Neural cell (in vitro differentiated cells): ENCODE data around the gene MON2. TPM values are rescaled to one million over a fixed set of nuclear protein-coding genes. Genes with fewer than 3 reads are reported as not detected.

Experiments used
- H2AFZ ChIP-seq: fragments of 200-600, 300-800 bp; sonication (generic), shearing (Covaris generic); 2 replicates; pipeline ENCODE4 v1.6.0; 2014; ENCODE audit warnings: low read depth, mild to moderate bottlenecking, antibody characterized with exemption, low read length, moderate library complexity
- H3F3A ChIP-seq: fragments of 200-600 bp; shearing (Covaris generic); 2 replicates; pipeline ENCODE4 v1.6.1; 2016; ENCODE audit warnings: mild to moderate bottlenecking, moderate library complexity, mixed read lengths, antibody characterized with exemption, low read length; ENCODE audit not compliant: insufficient read depth, poor library complexity, severe bottlenecking
- H3K27ac ChIP-seq: fragments of 200-600, 300-800 bp; sonication (generic), shearing (Covaris generic); 2 replicates; pipeline ENCODE4 v1.5.1; 2014; ENCODE audit warnings: mild to moderate bottlenecking, low read length, moderate library complexity
- H3K27me3 ChIP-seq: fragments of 300-800, 200-600 bp; sonication (generic), shearing (Covaris generic); 2 replicates; pipeline ENCODE4 v1.6.0; 2014; ENCODE audit warnings: mild to moderate bottlenecking, low read depth, low read length, moderate library complexity; ENCODE audit not compliant: insufficient read depth
- H3K36me3 ChIP-seq: fragments of 300-800, 200-600 bp; sonication (generic), shearing (Covaris generic); 2 replicates; pipeline ENCODE4 v1.5.1; 2014; ENCODE audit warnings: mild to moderate bottlenecking, antibody characterized with exemption, low read length, moderate library complexity; ENCODE audit not compliant: insufficient read depth
- H3K4me2 ChIP-seq: fragments of 300-800, 200-600 bp; sonication (generic), shearing (Covaris generic); 2 replicates; pipeline ENCODE4 v1.6.0; 2014; ENCODE audit warnings: mild to moderate bottlenecking, low read length
- H3K4me3 ChIP-seq: fragments of 300-800, 200-600 bp; sonication (generic), shearing (Covaris generic); 2 replicates; pipeline ENCODE4 v1.5.1; 2014; ENCODE audit warnings: mild to moderate bottlenecking, low read length, moderate library complexity
- H3K79me2 ChIP-seq: fragments of 200-600 bp; shearing (Covaris generic); replicated peaks from 2 replicates; pipeline ENCODE4 v1.6.0; 2014; ENCODE audit warnings: mild to moderate bottlenecking, low read length, moderate library complexity; ENCODE audit not compliant: insufficient read depth
- H3K9ac ChIP-seq: fragments of 300-800, 200-600 bp; sonication (generic), shearing (Covaris generic); 2 replicates; pipeline ENCODE4 v1.6.1; 2016; ENCODE audit warnings: mild to moderate bottlenecking, low read length, mixed read lengths
- H3K9me2 ChIP-seq: fragments of 200-600 bp; shearing (Covaris generic); 2 replicates; pipeline ENCODE4 v1.6.1; 2016; ENCODE audit warnings: mild to moderate bottlenecking, low read length, mixed read lengths; ENCODE audit not compliant: insufficient read depth
- H3K9me3 ChIP-seq: fragments of 200-600, 300-800 bp; sonication (generic), shearing (Covaris generic); 2 replicates; pipeline ENCODE4 v1.6.1; 2016; ENCODE audit warnings: mild to moderate bottlenecking, mixed run types, low read length, moderate library complexity, mixed read lengths
- H4K20me1 ChIP-seq: fragments of 200-600 bp; shearing (Covaris generic); 2 replicates; pipeline ENCODE4 v1.6.1; 2016; ENCODE audit warnings: mild to moderate bottlenecking, mixed run types; ENCODE audit not compliant: insufficient read depth
- CTCF ChIP-seq: fragments of 450-650 bp; IDR thresholded peaks from 2 replicates; pipeline ENCODE4 v1.5.1; 2014; ENCODE audit warnings: antibody characterized with exemption, mild to moderate bottlenecking, moderate library complexity; ENCODE audit not compliant: poor library complexity, severe bottlenecking
- EP300 ChIP-seq: fragments of 450-650 bp; conservative IDR thresholded peaks from 2 replicates; pipeline ENCODE4 v1.6.1; 2014; ENCODE audit warnings: antibody characterized with exemption, mild to moderate bottlenecking, moderate library complexity; ENCODE audit not compliant: poor library complexity, severe bottlenecking
- EZH2 ChIP-seq: fragments of 200-600, 300-800 bp; shearing (Covaris generic), sonication (generic); IDR thresholded peaks from 2 replicates; pipeline ENCODE4 v1.6.1; 2014; ENCODE audit warnings: antibody characterized with exemption, low read length, borderline replicate concordance, mild to moderate bottlenecking; ENCODE audit not compliant: insufficient read depth, poor library complexity, severe bottlenecking
- MXI1 ChIP-seq: fragments of 450-650 bp; conservative IDR thresholded peaks from 2 replicates; pipeline ENCODE4 v1.6.1; 2014; ENCODE audit warnings: antibody characterized with exemption, mild to moderate bottlenecking; ENCODE audit not compliant: poor library complexity, severe bottlenecking
- POLR2AphosphoS5 ChIP-seq: IDR thresholded peaks from 2 replicates; pipeline ENCODE4 v1.6.1; 2012
- RAD21 ChIP-seq: fragments of 450-650 bp; conservative IDR thresholded peaks from 2 replicates; pipeline ENCODE4 v1.6.1; 2014; ENCODE audit warnings: antibody characterized with exemption, mild to moderate bottlenecking, moderate library complexity
- REST ChIP-seq: IDR thresholded peaks from 2 replicates; pipeline ENCODE4 v1.6.1; 2012; ENCODE audit warnings: borderline replicate concordance
- SMC3 ChIP-seq: fragments of 450-650 bp; conservative IDR thresholded peaks from 2 replicates; pipeline ENCODE4 v1.6.1; 2014; ENCODE audit warnings: antibody characterized with exemption, mild to moderate bottlenecking, moderate library complexity; ENCODE audit not compliant: poor library complexity
- TAF1 ChIP-seq: IDR thresholded peaks from 2 replicates; pipeline ENCODE4 v1.6.1; 2012; ENCODE audit warnings: low read depth
- polyA plus RNA-seq: library from polyadenylated mRNA; depleted of rRNA; stranded (reverse); fragments of >200 nt; gene quantifications from 2 replicates; pipeline ENCODE4 v1.2.3, GENCODE V29; 2014

Gene MON2
- polyA plus RNA-seq, 1 donor from 2014 or later, result 44.2 TPM

- no peak overlapping the region for H3K9ac ChIP-seq
- H4K20me1 ChIP-seq, result no peaks in the 10 kb centered on the region
- H3K27ac ChIP-seq, result no peak overlapping the region
- H2AFZ ChIP-seq, result no peak overlapping the region
- TF ChIP-seq TAF1 (no peak), RAD21 (no peak), EP300 (no peak), EZH2 (no peak), REST (no peak), SMC3 (no peak), CTCF (no peak), MXI1 (no peak), POLR2AphosphoS5 (no peak)
- no peaks in the 10 kb centered on the region for H3K36me3 ChIP-seq
- peaks cover 15% of the 10 kb centered on the region for H3K27me3 ChIP-seq
- no peaks in the 10 kb centered on the region for H3F3A ChIP-seq
- H3K9me3 ChIP-seq, result no peaks in the 10 kb centered on the region
- H3K4me2 ChIP-seq, result no peak overlapping the region
- H3K79me2 ChIP-seq, result no peaks in the 10 kb centered on the region
- no peaks in the 10 kb centered on the region for H3K9me2 ChIP-seq
- no peak overlapping the region for H3K4me3 ChIP-seq
Observed at GRCh38 chr12:62436164-62436503, 30.5 kb upstream of the MON2 start.

- no peaks in the 10 kb centered on the region for H3K79me2 ChIP-seq
- no peak for TF ChIP-seq EP300
- TF ChIP-seq REST, result no peak
- TF ChIP-seq RAD21, result peak; percentile 72
- no peak for TF ChIP-seq EZH2
- peak; percentile 73 for TF ChIP-seq SMC3
- TF ChIP-seq POLR2AphosphoS5, result no peak
- TF ChIP-seq MXI1, result no peak
- peak; percentile 71 for TF ChIP-seq CTCF
- TF ChIP-seq TAF1, result no peak
- no peaks in the 10 kb centered on the region for H4K20me1 ChIP-seq
- no peaks in the 10 kb centered on the region for H3F3A ChIP-seq
- no peak overlapping the region for H3K27ac ChIP-seq
- H3K4me2 ChIP-seq, result no peak overlapping the region
- H3K9me2 ChIP-seq, result no peaks in the 10 kb centered on the region
- H3K27me3 ChIP-seq, result peaks cover 15% of the 10 kb centered on the region
- H2AFZ ChIP-seq, result no peak overlapping the region
- H3K36me3 ChIP-seq, result no peaks in the 10 kb centered on the region
- H3K9me3 ChIP-seq, result no peaks in the 10 kb centered on the region
- H3K4me3 ChIP-seq, result no peak overlapping the region
- H3K9ac ChIP-seq, result no peak overlapping the region
Observed at GRCh38 chr12:62438098-62438692, 28.4 kb upstream of the MON2 start.
